ENCODE results near the gene SZRD1.

Gene SZRD1

GRCh38 chr1:16440470-16441281, 73.6 kb downstream of the SZRD1 start, which contains the start of gene NECAP2:
Gene NECAP2 (plus strand): TSS chr1:16440724. CDS start chr1:16440762, 38 bp downstream.
- peak within 1 kb of the TSS; percentile 75 for H3K27ac ChIP-seq
- DNase-seq (ENCODE audit: low spot score), result peak; percentile 89
- ChIA-PET POLR2A (ENCODE audit: low non-redundant PET) (no interaction called here), CTCF (interaction anchor here (0.6 to 2.1 kb wide), 16 partner anchors 9 to 1190 kb away, joined by 3 to 9 read pairs (median 4); no protein-coding TSS in a partner anchor)
- TF ChIP-seq CTCF (conservative IDR thresholded peaks at IDR 0.05; ENCODE audit: low read depth), result peak; percentile 89

GRCh38 chr1:16441282-16441665, 74.2 kb downstream of the SZRD1 start:
- DNase-seq (ENCODE audit: low spot score), result peak; percentile 48
- H3K27ac ChIP-seq, result peak overlapping the region; percentile 75
- CTCF ChIA-PET, result interaction anchor here (0.6 to 0.7 kb wide), 2 partner anchors 9 to 1190 kb away, joined by 3 to 4 read pairs; no protein-coding TSS in a partner anchor
- POLR2A ChIA-PET (ENCODE audit: low non-redundant PET), result no interaction called here
- no peak for TF ChIP-seq CTCF (conservative IDR thresholded peaks at IDR 0.05; ENCODE audit: low read depth)

- ChIA-PET CTCF (interaction anchor here (0.6 kb wide), 1 partner anchor 16 kb away, joined by 3 read pairs; no protein-coding TSS in a partner anchor), POLR2A (ENCODE audit: low non-redundant PET) (no interaction called here)
- no peak for TF ChIP-seq CTCF (conservative IDR thresholded peaks at IDR 0.05; ENCODE audit: low read depth)
- no peak for DNase-seq (ENCODE audit: low spot score)
- H3K27ac ChIP-seq, result no peak overlapping the region
These were observed 75.2 kb downstream of the SZRD1 start for GRCh38 chr1:16442265-16442664.

GRCh38 chr1:16442941-16443340, 75.9 kb downstream of the SZRD1 start:
- DNase-seq (ENCODE audit: low spot score), result no peak
- TF ChIP-seq CTCF (conservative IDR thresholded peaks at IDR 0.05; ENCODE audit: low read depth), result no peak
- no peak overlapping the region for H3K27ac ChIP-seq
- POLR2A ChIA-PET (ENCODE audit: low non-redundant PET), result no interaction called here
- CTCF ChIA-PET, result interaction anchor here (0.6 kb wide), 2 partner anchors 15 to 64 kb away, joined by 3 to 4 read pairs; no protein-coding TSS in a partner anchor

GRCh38 chr1:16443975-16444770, 77.1 kb downstream of the SZRD1 start:
- POLR2A ChIA-PET (ENCODE audit: low non-redundant PET), result interaction anchor here (0.6 kb wide), 1 partner anchor 42 kb away, joined by 11 read pairs; no protein-coding TSS in a partner anchor
- CTCF ChIA-PET, result no interaction called here
- no peak for DNase-seq (ENCODE audit: low spot score)
- no peak overlapping the region for H3K27ac ChIP-seq
- no peak for TF ChIP-seq CTCF (conservative IDR thresholded peaks at IDR 0.05; ENCODE audit: low read depth)

- no peak for TF ChIP-seq CTCF (conservative IDR thresholded peaks at IDR 0.05; ENCODE audit: low read depth)
- no peak for DNase-seq (ENCODE audit: low spot score)
- ChIA-PET POLR2A (ENCODE audit: low non-redundant PET) (no interaction called here), CTCF (interaction anchor here (1.0 kb wide), 1 partner anchor 13 kb away, joined by 3 read pairs; no protein-coding TSS in a partner anchor)
- no peak overlapping the region for H3K27ac ChIP-seq
These were observed 78.0 kb downstream of the SZRD1 start for GRCh38 chr1:16445052-16445451.

All from RWPE1 (cell line).